ENCODE results near the gene TIMM13.

DNA sequence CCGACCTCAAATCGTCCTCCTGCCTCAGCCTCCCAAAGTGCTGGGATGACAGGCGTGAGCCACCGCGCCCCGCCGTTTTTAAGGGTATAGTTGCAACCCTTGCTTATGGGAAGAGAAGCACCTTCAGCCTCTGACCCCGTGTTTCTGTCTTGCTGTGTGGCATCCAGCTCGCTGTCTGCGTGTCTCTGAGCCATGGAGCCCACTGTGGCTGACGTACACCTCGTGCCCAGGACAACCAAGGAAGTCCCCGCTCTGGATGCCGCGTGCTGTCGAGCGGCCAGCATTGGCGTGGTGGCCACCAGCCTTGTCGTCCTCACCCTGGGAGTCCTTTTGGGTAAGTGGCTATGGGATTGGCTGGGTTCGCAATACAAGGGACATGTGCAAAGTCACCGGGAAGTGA, 37.8 kb downstream of the TIMM13 start:
- TF ChIP-seq, protein P1, sequence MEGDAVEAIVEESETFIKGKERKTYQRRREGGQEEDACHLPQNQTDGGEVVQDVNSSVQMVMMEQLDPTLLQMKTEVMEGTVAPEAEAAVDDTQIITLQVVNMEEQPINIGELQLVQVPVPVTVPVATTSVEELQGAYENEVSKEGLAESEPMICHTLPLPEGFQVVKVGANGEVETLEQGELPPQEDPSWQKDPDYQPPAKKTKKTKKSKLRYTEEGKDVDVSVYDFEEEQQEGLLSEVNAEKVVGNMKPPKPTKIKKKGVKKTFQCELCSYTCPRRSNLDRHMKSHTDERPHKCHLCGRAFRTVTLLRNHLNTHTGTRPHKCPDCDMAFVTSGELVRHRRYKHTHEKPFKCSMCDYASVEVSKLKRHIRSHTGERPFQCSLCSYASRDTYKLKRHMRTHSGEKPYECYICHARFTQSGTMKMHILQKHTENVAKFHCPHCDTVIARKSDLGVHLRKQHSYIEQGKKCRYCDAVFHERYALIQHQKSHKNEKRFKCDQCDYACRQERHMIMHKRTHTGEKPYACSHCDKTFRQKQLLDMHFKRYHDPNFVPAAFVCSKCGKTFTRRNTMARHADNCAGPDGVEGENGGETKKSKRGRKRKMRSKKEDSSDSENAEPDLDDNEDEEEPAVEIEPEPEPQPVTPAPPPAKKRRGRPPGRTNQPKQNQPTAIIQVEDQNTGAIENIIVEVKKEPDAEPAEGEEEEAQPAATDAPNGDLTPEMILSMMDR (IDR thresholded peaks at IDR 0.05), result no peak
- no peak for TF ChIP-seq POLR2A (IDR thresholded peaks at IDR 0.05)

All from breast epithelium (tissue), 3 donors.